GM12801 (cell line): ENCODE results near the gene HBA1.

ENCODE experiments used
- CTCF ChIP-seq: IDR thresholded peaks from one replicate; pipeline ENCODE4 v1.5.1; 2011; ENCODE audit warnings: control low read depth; ENCODE audit not compliant: insufficient read length; ENCODE audit errors: extremely low read depth

The HBA1 gene

DNA sequence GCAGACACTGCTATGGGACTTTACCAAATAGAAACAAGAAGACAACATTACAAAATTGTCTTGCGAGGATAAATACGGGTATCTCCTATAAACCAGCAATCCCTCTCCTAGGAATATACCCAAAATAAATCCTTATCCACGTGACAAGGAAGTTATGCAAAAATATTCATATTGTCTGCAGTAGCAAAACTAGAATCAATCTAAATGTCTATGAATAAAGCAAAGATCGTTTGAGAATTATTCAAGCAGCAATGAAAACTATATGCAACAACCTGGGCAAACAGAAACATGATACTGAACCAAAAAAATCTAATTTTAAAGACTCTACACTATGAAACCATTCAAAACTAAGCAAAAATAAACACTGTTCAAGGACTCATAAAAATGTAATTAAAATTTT, 43.5 kb downstream of the HBA1 start:
- TF ChIP-seq CTCF = no peak
